OCI-LY1 (cell line): ENCODE measurements around the gene OLFM1.

ENCODE experiments used
- CTCF ChIP-seq: fragments of 200-600 bp; sonication (generic), shearing (Covaris generic); IDR thresholded peaks from 2 replicates; pipeline ENCODE4 v1.5.1; 2017; ENCODE audit warnings: mild to moderate bottlenecking, antibody characterized with exemption, low read length, moderate library complexity, mixed read lengths
- EZH2 ChIP-seq: fragments of 200-600 bp; sonication (generic), shearing (Covaris generic); IDR thresholded peaks from 2 replicates; pipeline ENCODE4 v1.8.0; 2017; ENCODE audit warnings: borderline replicate concordance, mixed run types, mild to moderate bottlenecking, antibody characterized with exemption, low read length, moderate library complexity, mixed read lengths

GRCh38 chr9:135103931-135104639, 16.6 kb downstream of the OLFM1 start:
- TF ChIP-seq CTCF: no peak
- TF ChIP-seq EZH2: no peak
